ENCODE results near the gene PTPN22.

PTPN22 gene
- 106 to 304 (median 171) reads per million in 9 experiments for total RNA-seq

DNA sequence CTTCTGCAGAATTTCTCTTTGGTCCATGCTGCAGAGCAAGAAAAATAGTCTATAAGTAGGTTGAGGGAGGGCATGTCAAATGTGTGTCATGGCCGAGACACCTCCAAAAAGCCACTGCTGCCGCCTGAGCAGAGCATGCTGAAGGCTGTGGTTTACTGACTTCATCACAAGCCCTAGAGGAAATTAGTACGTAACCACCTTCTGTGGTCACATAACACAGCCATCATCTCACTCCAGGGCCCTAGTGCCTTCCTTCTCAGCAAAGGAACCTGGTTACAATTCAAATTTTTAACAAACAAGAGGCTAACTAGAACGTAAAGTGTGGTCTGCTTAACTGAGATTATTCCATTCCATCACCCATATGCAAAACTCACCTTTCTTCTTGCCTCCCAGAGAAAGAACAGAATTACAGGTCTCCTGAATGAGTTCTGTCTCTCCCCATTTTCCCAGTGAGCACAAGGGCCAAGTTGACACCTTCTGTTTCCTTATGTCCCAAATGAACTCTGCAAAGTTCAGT, at the start of gene PTPN22:
Gene PTPN22 (minus strand): TSS at position 116 of the 517 bp plus-strand sequence.
- H3K4me1 Mint-ChIP-seq (ENCODE audit: low read depth in 2 of 2), result peaks cover 51 to 77% of the 10 kb centered on the region in 2 donors
- peaks cover 9% of the 10 kb centered on the region for H3K36me3 Mint-ChIP-seq (ENCODE audit: insufficient read depth)
- no peaks in the 10 kb centered on the region for H3K27me3 Mint-ChIP-seq
- ATAC-seq (replicated peaks) (peak; percentile 90), DNase-seq (peak; percentile 74 to 77 (median 76))
- peak within 1 kb of the TSS; percentile 84 to 92 for H3K4me3 Mint-ChIP-seq
- H3K9me3 Mint-ChIP-seq, result peaks cover 0 to 5% of the 10 kb centered on the region in 2 donors
- H3K27ac Mint-ChIP-seq, result peak within 1 kb of the TSS; percentile 92 to 97

DNA sequence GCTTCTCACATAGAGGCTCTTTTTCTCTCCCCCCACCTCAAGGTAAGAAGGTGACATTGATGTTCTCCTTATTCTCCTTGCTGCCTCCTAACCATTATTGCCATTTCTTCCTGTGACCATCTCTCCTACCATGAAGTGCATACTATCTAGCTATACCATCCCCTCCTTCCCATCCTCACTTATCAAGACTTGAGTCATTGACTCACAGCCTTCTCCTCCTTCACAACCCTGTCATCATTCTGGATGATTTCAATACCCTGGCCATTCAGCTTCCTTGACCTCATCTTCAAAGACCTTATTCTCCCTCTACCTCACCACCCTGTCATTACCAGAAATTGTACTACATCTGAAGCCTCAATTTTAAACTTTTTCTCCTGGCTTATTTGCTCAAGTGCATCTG, 46.7 kb upstream of the PTPN22 start:
- Mint-ChIP-seq H3K4me1 (ENCODE audit: low read depth in 2 of 2) (peaks cover 0 to 5% of the 10 kb centered on the region in 2 donors), H3K9me3 (no peaks in the 10 kb centered on the region), H3K36me3 (ENCODE audit: insufficient read depth) (no peaks in the 10 kb centered on the region), H3K27ac (no peak overlapping the region), H3K4me3 (no peak overlapping the region), H3K27me3 (no peaks in the 10 kb centered on the region)
- no peak for DNase-seq
- no peak for ATAC-seq (replicated peaks)

DNA sequence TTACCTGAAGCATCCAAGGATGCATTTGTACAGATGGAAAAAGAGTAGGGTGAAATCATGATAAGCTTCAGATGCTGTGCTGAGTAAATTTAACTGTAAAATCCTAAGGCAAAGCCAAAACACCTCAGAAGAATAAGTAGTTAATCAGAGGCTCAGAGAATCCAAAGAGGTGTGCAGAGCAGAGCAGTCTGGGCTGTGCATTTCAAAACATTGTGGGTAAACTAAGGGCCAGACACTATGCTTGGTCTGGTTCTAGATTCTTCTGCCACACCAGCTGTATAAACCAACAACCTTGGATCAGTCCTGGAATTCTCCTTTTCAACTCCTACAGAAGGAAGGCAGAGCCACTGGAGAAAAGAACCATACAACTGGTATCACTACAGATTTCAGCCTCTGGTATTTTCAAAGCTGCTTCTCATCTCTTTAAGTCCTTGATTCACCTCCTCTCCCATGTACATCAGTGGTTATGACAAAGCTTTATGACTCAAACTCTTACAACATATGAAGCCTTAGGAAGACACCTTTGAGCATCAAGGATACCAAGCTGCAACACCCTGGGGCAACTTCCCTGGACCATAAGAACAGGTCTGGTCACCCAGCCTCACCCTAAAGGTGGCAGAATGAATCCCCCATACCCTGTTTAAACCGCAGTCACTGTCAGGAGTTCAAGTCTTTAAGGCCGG, 46.0 kb upstream of the PTPN22 start:
- ATAC-seq (replicated peaks) (no peak), DNase-seq (no peak)
- H3K9me3 Mint-ChIP-seq, result no peaks in the 10 kb centered on the region
- H3K4me1 Mint-ChIP-seq (ENCODE audit: low read depth in 2 of 2), result peaks cover 0 to 5% of the 10 kb centered on the region in 2 donors
- H3K4me3 Mint-ChIP-seq, result no peak overlapping the region
- peaks cover 3% of the 10 kb centered on the region for H3K36me3 Mint-ChIP-seq (ENCODE audit: insufficient read depth)
- H3K27me3 Mint-ChIP-seq, result no peaks in the 10 kb centered on the region
- H3K27ac Mint-ChIP-seq, result no peak overlapping the region

DNA sequence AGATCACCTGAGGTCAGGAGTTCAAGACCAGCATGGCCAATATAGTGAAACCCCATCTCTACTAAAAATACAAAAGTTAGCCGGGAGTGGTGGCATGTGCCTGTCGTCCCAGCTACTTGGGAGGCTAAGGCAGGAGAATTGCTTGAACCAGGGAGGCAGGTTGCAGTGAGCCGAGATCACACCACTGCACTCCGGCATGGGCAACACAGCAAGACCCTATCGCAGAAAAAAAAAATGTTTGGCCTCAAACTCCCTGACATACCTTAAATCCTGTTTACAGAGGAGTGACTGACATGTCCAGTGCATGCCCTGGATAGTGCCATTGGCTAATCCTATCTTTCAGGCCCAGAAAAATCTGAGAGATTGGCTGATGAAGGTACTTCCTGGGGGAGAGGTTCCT, 45.5 kb upstream of the PTPN22 start:
- Mint-ChIP-seq H3K36me3 (ENCODE audit: insufficient read depth) (peaks cover 4% of the 10 kb centered on the region), H3K27ac (no peak overlapping the region), H3K27me3 (no peaks in the 10 kb centered on the region), H3K4me1 (ENCODE audit: low read depth in 2 of 2) (peaks cover 0 to 5% of the 10 kb centered on the region in 2 donors), H3K4me3 (no peak overlapping the region), H3K9me3 (no peaks in the 10 kb centered on the region)
- ATAC-seq (replicated peaks) (no peak), DNase-seq (no peak)

DNA sequence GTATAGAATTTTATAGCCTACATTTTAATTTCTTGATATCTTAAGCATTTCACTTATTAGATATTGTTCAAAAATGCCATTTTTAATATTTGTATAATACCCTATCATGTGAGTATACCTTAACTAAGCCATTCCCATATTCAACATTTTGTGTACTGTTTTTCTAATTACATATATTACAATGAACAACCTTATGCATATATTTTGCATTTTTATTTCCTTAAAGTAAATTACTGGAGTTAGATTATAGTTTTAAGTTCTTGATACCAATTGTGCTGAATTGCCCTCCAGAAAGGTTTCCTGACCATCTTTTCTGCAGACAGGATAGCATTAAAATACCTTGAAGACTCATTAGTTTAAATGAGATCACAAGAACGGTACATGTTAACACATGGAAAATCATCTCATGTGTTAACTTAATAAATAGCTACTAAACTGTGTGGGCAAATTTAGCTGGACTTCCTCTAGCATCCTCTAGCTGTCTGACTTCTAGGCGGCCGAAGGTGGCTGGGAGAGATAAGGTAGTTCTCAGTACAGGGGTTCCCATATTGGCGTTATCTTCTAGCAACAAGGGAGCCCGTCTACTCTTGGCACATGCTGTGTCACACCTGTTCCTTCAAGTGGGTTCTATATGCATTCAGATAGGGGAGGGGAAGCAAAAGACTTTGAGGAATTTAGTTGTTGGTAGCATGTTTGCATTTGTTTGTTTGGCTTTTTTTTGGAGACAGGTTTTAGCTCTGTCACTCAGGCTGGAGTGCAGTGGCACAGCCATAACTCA, 42.6 kb upstream of the PTPN22 start:
- Mint-ChIP-seq H3K4me1 (ENCODE audit: low read depth in 2 of 2) (peaks cover 0 to 5% of the 10 kb centered on the region in 2 donors), H3K27ac (no peak overlapping the region), H3K4me3 (no peak overlapping the region), H3K36me3 (ENCODE audit: insufficient read depth) (peaks cover 12% of the 10 kb centered on the region), H3K27me3 (no peaks in the 10 kb centered on the region), H3K9me3 (no peaks in the 10 kb centered on the region)
- ATAC-seq (replicated peaks) (no peak), DNase-seq (no peak)

DNA sequence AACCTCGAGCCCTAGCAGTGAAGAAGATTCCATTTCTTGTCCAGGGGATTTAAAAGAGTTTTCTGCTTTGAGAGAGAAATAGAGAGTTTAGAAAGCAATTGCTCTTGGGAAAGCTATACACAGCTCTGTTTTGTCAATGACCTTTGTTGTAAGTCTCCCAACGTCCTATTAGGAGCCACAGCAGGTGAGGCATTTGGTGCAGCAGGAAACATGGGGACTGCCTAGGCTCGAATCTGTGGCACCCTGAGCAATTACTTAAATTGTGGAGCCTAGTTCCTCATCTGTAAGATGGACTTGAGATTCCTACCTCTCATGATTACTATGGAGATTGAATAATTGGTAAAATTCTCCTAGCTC, 41.8 kb upstream of the PTPN22 start:
- Mint-ChIP-seq H3K4me1 (ENCODE audit: low read depth in 2 of 2) (peaks cover 2 to 5% of the 10 kb centered on the region in 2 donors), H3K9me3 (no peaks in the 10 kb centered on the region), H3K4me3 (no peak overlapping the region), H3K27me3 (no peaks in the 10 kb centered on the region), H3K36me3 (ENCODE audit: insufficient read depth) (peaks cover 15% of the 10 kb centered on the region), H3K27ac (no peak overlapping the region)
- DNase-seq (no peak), ATAC-seq (replicated peaks) (no peak)

DNA sequence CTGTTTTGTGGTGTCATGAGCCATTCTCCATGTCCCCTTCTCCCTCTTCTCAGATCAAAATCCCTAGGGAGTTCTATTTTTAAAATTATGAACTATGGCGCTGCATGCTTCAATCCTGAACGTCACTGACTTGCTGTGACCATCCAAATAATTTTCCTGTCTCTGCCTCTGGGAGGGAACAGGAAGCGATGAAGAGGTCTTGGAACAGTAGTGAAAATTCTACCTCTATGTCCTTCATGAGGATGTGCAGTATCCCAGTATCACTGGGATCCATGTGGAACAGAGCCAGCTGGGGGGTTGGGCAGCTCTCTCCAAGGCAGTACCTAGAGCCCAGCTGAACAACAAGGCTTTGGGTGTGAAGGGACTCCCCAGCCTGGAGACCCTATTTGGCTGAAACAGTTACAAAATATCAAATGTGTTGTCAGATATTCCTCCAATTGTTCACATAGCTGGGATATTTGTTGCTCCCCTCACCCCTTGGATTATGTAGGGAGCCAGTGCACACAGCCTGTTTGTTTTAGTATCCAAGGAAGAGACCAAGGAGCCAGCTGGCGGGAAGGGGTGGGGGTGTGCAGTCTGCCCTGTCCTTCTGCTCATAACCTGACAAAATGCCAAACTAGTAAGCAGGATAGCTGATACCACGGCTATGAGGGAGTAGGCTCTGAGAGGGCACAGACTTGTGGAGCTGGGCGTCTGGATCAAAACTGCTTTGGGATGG, 41.2 kb upstream of the PTPN22 start:
- no peak for ATAC-seq (replicated peaks)
- Mint-ChIP-seq H3K4me1 (ENCODE audit: low read depth in 2 of 2) (peaks cover 2 to 5% of the 10 kb centered on the region in 2 donors), H3K36me3 (ENCODE audit: insufficient read depth) (peaks cover 18% of the 10 kb centered on the region), H3K27me3 (no peaks in the 10 kb centered on the region), H3K4me3 (no peak overlapping the region), H3K27ac (no peak overlapping the region), H3K9me3 (no peaks in the 10 kb centered on the region)
- no peak for DNase-seq

DNA sequence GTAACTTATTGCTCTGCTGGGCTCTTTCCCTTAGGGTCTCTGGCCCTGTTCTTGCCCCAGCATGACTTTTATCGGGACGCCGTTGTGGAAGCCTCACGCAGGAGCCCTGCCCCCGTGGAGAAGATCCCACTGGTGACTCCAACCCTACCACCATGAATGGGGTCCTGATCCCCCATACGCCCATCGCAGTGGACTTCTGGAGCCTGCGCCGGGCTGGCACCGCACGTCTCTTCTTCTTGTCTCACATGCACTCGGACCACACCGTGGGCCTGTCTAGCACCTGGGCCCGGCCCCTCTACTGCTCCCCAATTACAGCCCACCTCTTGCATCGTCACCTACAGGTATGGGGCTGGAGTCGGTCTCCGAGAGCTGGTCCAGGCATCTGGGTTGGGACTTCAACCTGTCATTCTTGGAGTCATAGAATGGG, 33.9 kb upstream of the PTPN22 start:
- Mint-ChIP-seq H3K27ac (peak overlapping the region; percentile 97 to 98), H3K27me3 (no peaks in the 10 kb centered on the region), H3K9me3 (no peaks in the 10 kb centered on the region), H3K36me3 (ENCODE audit: insufficient read depth) (peaks cover 26% of the 10 kb centered on the region), H3K4me3 (peak overlapping the region; percentile 89 to 91), H3K4me1 (ENCODE audit: low read depth in 2 of 2) (peaks cover 37 to 42% of the 10 kb centered on the region in 2 donors)
- no peak for ATAC-seq (replicated peaks)
- no peak for DNase-seq

DNA sequence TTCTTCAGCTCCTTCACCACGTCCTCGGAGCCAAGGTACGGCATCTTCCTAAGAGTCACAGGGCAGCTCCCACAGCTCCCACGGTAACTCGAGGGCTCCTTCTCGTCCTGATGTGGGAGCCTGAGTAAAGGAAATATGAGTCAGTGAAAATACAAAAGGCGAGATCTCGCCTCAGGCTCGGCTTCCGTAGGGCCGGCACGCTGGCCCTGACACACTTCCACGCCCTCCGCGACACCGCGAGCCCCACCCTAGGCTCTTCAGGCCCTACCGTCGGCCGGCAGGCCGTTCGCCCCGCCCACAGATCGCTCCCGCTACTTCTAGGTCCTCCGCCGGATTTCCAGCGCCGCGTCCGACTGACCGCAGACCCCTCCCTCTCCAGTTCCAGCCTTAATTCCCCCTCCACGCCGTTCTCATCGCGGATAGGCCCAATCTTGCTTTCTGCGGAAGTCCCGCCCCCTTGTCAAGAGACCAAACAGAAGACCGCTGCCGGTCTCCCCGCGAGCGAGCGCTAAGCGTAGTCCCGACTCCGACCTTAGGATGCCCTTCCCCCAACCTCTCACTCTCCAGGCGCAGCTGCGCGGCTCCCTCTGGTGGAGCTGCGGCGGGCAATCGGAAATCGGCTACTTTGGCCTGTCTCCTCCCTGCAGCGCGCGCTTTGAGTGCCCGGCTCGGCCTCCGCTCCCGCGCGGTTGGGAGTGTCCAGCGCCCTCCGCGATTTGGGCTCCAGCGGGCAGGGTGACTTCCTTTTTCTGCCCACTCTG, 33.3 kb upstream of the PTPN22 start, which contains the start of the genes AP4B1 and DCLRE1B:
Gene AP4B1 (minus strand): TSS at position 126 of the 761 bp plus-strand sequence. CDS start 82 bp downstream, at position 44.
Gene DCLRE1B (plus strand): TSS at position 653 of the 761 bp plus-strand sequence. CDS start 261 bp downstream, outside the sequence.
- Mint-ChIP-seq H3K4me3 (peak within 1 kb of the TSS; percentile 89 to 91), H3K36me3 (ENCODE audit: insufficient read depth) (peaks cover 28% of the 10 kb centered on the region), H3K9me3 (no peaks in the 10 kb centered on the region), H3K4me1 (ENCODE audit: low read depth in 2 of 2) (peaks cover 37 to 48% of the 10 kb centered on the region in 2 donors), H3K27ac (peak within 1 kb of the TSS; percentile 97 to 98), H3K27me3 (no peaks in the 10 kb centered on the region)
- DNase-seq (peak; percentile 94 to 95 (median 95)), ATAC-seq (replicated peaks) (peak; percentile 87)

DNA sequence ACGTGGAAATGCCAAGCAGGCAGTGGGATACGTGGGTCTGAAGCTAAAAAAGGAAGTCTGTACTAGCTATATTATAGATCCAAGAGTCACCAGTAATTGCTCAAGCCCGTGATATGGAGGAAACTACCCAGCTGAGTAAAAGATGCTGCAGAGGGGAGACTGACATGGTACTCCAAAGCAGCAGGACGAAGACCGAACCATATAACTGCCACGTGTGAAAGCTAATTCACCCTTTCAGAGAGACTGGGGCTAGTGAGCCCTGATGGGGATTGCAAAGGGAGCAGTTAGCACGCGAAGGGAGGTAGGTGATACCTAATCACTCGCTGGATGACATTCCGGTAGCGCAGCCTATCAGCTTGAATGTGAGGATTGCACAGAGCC, 32.8 kb upstream of the PTPN22 start:
- Mint-ChIP-seq H3K4me1 (ENCODE audit: low read depth in 2 of 2) (peaks cover 41 to 53% of the 10 kb centered on the region in 2 donors), H3K4me3 (peak overlapping the region; percentile 89 to 91), H3K9me3 (no peaks in the 10 kb centered on the region), H3K27me3 (no peaks in the 10 kb centered on the region), H3K36me3 (ENCODE audit: insufficient read depth) (peaks cover 34% of the 10 kb centered on the region), H3K27ac (peak overlapping the region; percentile 97 to 98)
- peak; percentile 33 for ATAC-seq (replicated peaks)
- DNase-seq, result peak in 1 of 3 experiments; percentile 46

DNA sequence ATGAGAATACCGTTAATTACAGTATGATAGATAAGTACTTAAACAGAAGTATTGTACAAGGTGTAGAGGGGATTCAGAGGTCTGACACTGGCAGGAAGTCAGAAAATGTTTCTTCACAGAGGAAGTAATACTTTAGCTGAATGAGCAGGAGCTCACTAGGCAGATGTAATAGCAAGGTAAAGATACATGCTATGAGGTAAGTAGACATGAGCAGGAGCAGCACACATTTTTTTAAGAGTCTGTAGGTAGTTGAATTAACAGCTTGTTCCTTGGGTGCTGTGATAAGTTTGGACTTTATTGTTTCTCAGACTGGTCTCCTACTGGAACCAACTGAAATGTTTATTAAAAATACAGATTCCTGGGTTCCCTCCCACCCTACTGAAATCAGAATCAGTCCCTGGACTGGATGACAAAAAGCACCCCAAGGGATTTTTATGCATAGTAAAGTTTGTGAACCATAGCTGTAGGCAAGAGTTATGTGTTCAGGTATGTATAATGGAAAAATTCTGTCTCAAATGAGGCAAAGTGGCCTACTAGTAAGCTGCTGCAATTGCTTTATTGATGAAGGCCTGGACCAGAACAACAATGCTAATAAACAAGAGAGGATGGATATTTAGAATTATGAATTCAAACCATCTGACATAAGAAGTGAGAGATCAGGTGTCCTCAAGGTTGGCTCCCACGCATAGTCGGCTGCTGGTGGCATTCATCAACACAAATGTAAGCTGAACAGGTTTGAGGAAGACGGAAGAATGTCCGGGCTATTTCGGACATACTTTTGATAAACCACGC, 32.2 kb upstream of the PTPN22 start:
- H3K27me3 Mint-ChIP-seq, result no peaks in the 10 kb centered on the region
- H3K9me3 Mint-ChIP-seq, result no peaks in the 10 kb centered on the region
- peaks cover 38% of the 10 kb centered on the region for H3K36me3 Mint-ChIP-seq (ENCODE audit: insufficient read depth)
- H3K4me1 Mint-ChIP-seq (ENCODE audit: low read depth in 2 of 2), result peaks cover 40 to 56% of the 10 kb centered on the region in 2 donors
- peak overlapping the region; percentile 89 to 91 for H3K4me3 Mint-ChIP-seq
- H3K27ac Mint-ChIP-seq, result peak overlapping the region; percentile 97 to 98
- peak; percentile 3 to 17 (median 4) for DNase-seq
- ATAC-seq (replicated peaks), result no peak

DNA sequence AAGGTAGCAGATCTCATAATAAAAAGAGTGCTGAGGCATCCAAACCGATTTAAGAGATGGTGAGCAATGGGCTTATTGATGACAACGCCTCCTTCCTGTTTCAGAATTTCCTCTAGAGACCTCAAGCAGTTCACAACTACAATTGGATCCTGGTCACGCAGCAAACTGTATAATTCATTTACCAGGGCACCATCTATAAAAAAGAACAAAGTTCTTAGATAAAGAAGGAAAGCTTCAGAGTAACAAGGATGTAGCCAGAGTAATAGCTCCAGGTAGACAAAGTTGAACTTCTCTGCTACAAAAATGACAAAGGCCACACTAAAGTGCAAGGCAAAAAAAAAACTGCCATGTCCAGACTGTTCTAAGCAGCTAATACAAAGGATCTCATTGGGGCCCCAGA, 29.7 kb upstream of the PTPN22 start:
- Mint-ChIP-seq H3K27me3 (no peaks in the 10 kb centered on the region), H3K4me3 (no peak overlapping the region), H3K27ac (peak overlapping the region; percentile 65 to 98), H3K36me3 (ENCODE audit: insufficient read depth) (peaks cover 56% of the 10 kb centered on the region), H3K9me3 (no peaks in the 10 kb centered on the region), H3K4me1 (ENCODE audit: low read depth in 2 of 2) (peaks cover 40 to 68% of the 10 kb centered on the region in 2 donors)
- ATAC-seq (replicated peaks) (no peak), DNase-seq (no peak)

All from effector memory CD8-positive, alpha-beta T cell (primary cell).